ENCODE measurements around the gene SLN.

DNA sequence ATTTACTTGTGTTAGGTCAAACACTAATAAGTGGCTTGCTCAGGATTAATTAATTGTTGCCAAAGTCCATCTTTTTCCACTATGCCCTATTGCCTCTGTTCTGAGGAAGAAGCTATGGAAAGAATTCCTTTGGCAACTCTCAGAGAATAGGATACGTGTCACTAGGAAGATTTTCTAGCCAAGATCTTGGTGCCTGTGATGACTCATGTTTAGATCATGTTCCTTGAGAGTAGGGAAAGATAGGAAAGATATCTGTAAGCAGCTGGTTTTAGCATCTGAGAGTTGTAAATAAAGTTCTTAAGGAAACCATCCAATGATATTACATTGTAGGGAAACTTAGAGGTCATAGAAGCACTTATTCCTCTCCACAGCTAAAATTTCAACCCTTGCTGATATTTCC, 15.7 kb downstream of the SLN start:
- TF ChIP-seq, protein P1, sequence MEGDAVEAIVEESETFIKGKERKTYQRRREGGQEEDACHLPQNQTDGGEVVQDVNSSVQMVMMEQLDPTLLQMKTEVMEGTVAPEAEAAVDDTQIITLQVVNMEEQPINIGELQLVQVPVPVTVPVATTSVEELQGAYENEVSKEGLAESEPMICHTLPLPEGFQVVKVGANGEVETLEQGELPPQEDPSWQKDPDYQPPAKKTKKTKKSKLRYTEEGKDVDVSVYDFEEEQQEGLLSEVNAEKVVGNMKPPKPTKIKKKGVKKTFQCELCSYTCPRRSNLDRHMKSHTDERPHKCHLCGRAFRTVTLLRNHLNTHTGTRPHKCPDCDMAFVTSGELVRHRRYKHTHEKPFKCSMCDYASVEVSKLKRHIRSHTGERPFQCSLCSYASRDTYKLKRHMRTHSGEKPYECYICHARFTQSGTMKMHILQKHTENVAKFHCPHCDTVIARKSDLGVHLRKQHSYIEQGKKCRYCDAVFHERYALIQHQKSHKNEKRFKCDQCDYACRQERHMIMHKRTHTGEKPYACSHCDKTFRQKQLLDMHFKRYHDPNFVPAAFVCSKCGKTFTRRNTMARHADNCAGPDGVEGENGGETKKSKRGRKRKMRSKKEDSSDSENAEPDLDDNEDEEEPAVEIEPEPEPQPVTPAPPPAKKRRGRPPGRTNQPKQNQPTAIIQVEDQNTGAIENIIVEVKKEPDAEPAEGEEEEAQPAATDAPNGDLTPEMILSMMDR (conservative IDR thresholded peaks at IDR 0.05; ENCODE audit: low read depth, low read length): no peak
- TF ChIP-seq EZH2 (IDR thresholded peaks at IDR 0.05; ENCODE audit: low read length, unreplicated experiment): no peak
